GM23338 (cell line): ENCODE data around the gene DMKN. TPM values are rescaled to one million over a fixed set of nuclear protein-coding genes. Genes with fewer than 3 reads are reported as not detected.

ENCODE experiments used
- ATAC-seq: fragments of 200-7000 bp; cut with Tn5 transposase; 3 replicates; pipeline ENCODE4 v1.9.1; 2020
- DNase-seq: peaks from one replicate; pipeline ENCODE4 v3.0.0-alpha.2; 2015; ENCODE audit warnings: low spot score
- H2AFZ ChIP-seq: fragments of 200-600 bp; sonication (generic); 2 replicates; pipeline ENCODE4 v1.8.0; 2016; ENCODE audit warnings: antibody characterized with exemption, mild to moderate bottlenecking, moderate library complexity
- H3F3A ChIP-seq: fragments of 200-600 bp; sonication (generic); replicated peaks from 2 replicates; pipeline ENCODE4 v1.8.0; 2017; ENCODE audit warnings: antibody characterized with exemption, mixed run types, low read depth
- H3K27ac ChIP-seq: fragments of 200-600 bp; sonication (generic); 2 replicates; pipeline ENCODE4 v1.6.1; 2016; ENCODE audit warnings: low read depth
- H3K27me3 ChIP-seq: fragments of 200-600 bp; sonication (generic); 2 replicates; pipeline ENCODE4 v1.8.0; 2016; ENCODE audit warnings: mild to moderate bottlenecking, mixed run types, moderate library complexity; ENCODE audit not compliant: insufficient read depth
- H3K36me3 ChIP-seq: fragments of 200-600 bp; sonication (generic); 2 replicates; pipeline ENCODE4 v1.8.0; 2016; ENCODE audit warnings: mild to moderate bottlenecking; ENCODE audit not compliant: insufficient read depth
- H3K4me1 ChIP-seq: fragments of 200-600 bp; sonication (generic); 2 replicates; pipeline ENCODE4 v1.8.0; 2016; ENCODE audit warnings: mild to moderate bottlenecking, moderate library complexity; ENCODE audit not compliant: insufficient read depth
- H3K4me2 ChIP-seq: fragments of 200-600 bp; sonication (generic); 2 replicates; pipeline ENCODE4 v1.7.1; 2017; ENCODE audit warnings: mixed run types
- H3K4me3 ChIP-seq: fragments of 200-600 bp; sonication (generic); 2 replicates; pipeline ENCODE4 v1.6.1; 2016; ENCODE audit warnings: mixed run types
- H3K79me2 ChIP-seq: fragments of 200-600 bp; sonication (generic); replicated peaks from 2 replicates; pipeline ENCODE4 v1.8.0; 2017; ENCODE audit warnings: mild to moderate bottlenecking; ENCODE audit not compliant: insufficient read depth
- H3K9me2 ChIP-seq: fragments of 200-600 bp; sonication (generic); 2 replicates; pipeline ENCODE4 v1.8.0; 2017; ENCODE audit not compliant: insufficient read depth
- H4K20me1 ChIP-seq: fragments of 200-600 bp; sonication (generic); replicated peaks from 2 replicates; pipeline ENCODE4 v1.8.0; 2017; ENCODE audit warnings: mild to moderate bottlenecking; ENCODE audit not compliant: insufficient read depth
- H3K27ac Mint-ChIP-seq: 2 replicates; pipeline ENCODE4 v1.8.0; 2020; ENCODE audit warnings: inconsistent platforms, mild to moderate bottlenecking, moderate library complexity, mixed read lengths
- H3K27me3 Mint-ChIP-seq: 3 replicates; pipeline ENCODE4 v1.8.0; 2022; ENCODE audit warnings: low read depth, mild to moderate bottlenecking, moderate library complexity, mixed read lengths, inconsistent platforms; ENCODE audit not compliant: insufficient read depth, poor library complexity
- H3K36me3 Mint-ChIP-seq: 3 replicates; pipeline ENCODE4 v1.8.0; 2021; ENCODE audit warnings: low read depth, mild to moderate bottlenecking, inconsistent platforms, moderate library complexity, mixed read lengths
- H3K4me1 Mint-ChIP-seq: 3 replicates; pipeline ENCODE4 v1.8.0; 2020; ENCODE audit warnings: mild to moderate bottlenecking, inconsistent platforms, mixed read lengths
- H3K4me3 Mint-ChIP-seq: 3 replicates; pipeline ENCODE4 v1.8.0; 2021; ENCODE audit warnings: moderate library complexity, mild to moderate bottlenecking, inconsistent platforms, mixed read lengths
- H3K9me3 Mint-ChIP-seq: 3 replicates; pipeline ENCODE4 v1.8.0; 2020; ENCODE audit warnings: moderate library complexity, mild to moderate bottlenecking, inconsistent platforms, mixed read lengths
- CREB1 ChIP-seq: fragments of 250-450 bp; sonication (Bioruptor Pico); IDR thresholded peaks from 2 replicates; pipeline ENCODE4 v1.5.0; 2020; ENCODE audit warnings: low read depth, mild to moderate bottlenecking, moderate library complexity
- EZH2phosphoT487 ChIP-seq: fragments of 200-600 bp; sonication (generic); IDR thresholded peaks from one replicate; pipeline ENCODE4 v1.8.1; 2018; ENCODE audit warnings: antibody characterized with exemption; ENCODE audit not compliant: unreplicated experiment
- JUNB ChIP-seq: IDR thresholded peaks from one replicate; pipeline ENCODE4 v1.6.1; 2016; ENCODE audit warnings: antibody characterized with exemption; ENCODE audit not compliant: unreplicated experiment
- NANOG ChIP-seq: IDR thresholded peaks from 2 replicates; pipeline ENCODE4 v1.6.1; 2016; ENCODE audit warnings: antibody characterized with exemption, borderline replicate concordance
- POLR2AphosphoS5 ChIP-seq: IDR thresholded peaks from 2 replicates; pipeline ENCODE4 v1.6.1; 2016; ENCODE audit warnings: antibody characterized with exemption, low read depth
- ZNF114 ChIP-seq: fragments of 250-450 bp; sonication (Bioruptor Pico); IDR thresholded peaks from 2 replicates; pipeline ENCODE4 v1.5.0; 2020; ENCODE audit warnings: mild to moderate bottlenecking, moderate library complexity
- ZNF331 ChIP-seq: fragments of 250-450 bp; sonication (Bioruptor Pico); IDR thresholded peaks from 2 replicates; pipeline ENCODE4 v1.5.0; 2020; ENCODE audit warnings: low read depth, mild to moderate bottlenecking, moderate library complexity
- ZNF462 ChIP-seq: fragments of 250-450 bp; sonication (Bioruptor Pico); IDR thresholded peaks from 2 replicates; pipeline ENCODE4 v1.5.0; 2020; ENCODE audit warnings: mild to moderate bottlenecking, moderate library complexity
- polyA plus RNA-seq: library from polyadenylated mRNA; unstranded; fragments of >200 nt; fragmentation: Nextera tagmentation; extraction: Ambion mirVana; gene quantifications from 2 replicates; pipeline ENCODE4 v1.2.1, GENCODE V29; 2016
- total RNA-seq: library from RNA; depleted of rRNA; stranded (reverse); fragments of >200 nt; shearing (Covaris generic); gene quantifications from 2 replicates; pipeline ENCODE4 v1.2.3, GENCODE V29; 2014

DMKN gene
- total and polyA plus RNA-seq, 2 experiments from 2014 or later = 259 to 569 TPM

- peaks cover 3% of the 10 kb centered on the region for H3K4me1 Mint-ChIP-seq
- Histone ChIP-seq H3K79me2 (no peaks in the 10 kb centered on the region), H3F3A (no peaks in the 10 kb centered on the region), H3K9me2 (no peaks in the 10 kb centered on the region), H3K4me3 (no peak overlapping the region), H3K36me3 (no peaks in the 10 kb centered on the region), H2AFZ (no peak overlapping the region), H4K20me1 (no peaks in the 10 kb centered on the region), H3K4me1 (no peaks in the 10 kb centered on the region), H3K27me3 (no peaks in the 10 kb centered on the region), H3K4me2 (no peak overlapping the region), H3K27ac (no peak overlapping the region)
- TF ChIP-seq ZNF462 (CRISPR knock-in tag) (no peak), CREB1 (CRISPR knock-in tag) (no peak), ZNF331 (no peak), ZNF114 (CRISPR knock-in tag) (no peak), EZH2phosphoT487 (no peak), NANOG (no peak), POLR2AphosphoS5 (no peak), JUNB (no peak)
- no peak overlapping the region for H3K4me3 Mint-ChIP-seq
- peaks cover 7% of the 10 kb centered on the region for H3K27me3 Mint-ChIP-seq
- ATAC-seq (no peak), DNase-seq (no peak)
- H3K9me3 Mint-ChIP-seq = no peaks in the 10 kb centered on the region
- H3K27ac Mint-ChIP-seq = no peak overlapping the region
- no peaks in the 10 kb centered on the region for H3K36me3 Mint-ChIP-seq
These were observed 56.3 kb downstream of the DMKN start for GRCh38 chr19:35457173-35457572.
